Chondrocyte (in vitro differentiated cells): Measurements from ENCODE around the gene TMTC2. TPM values are rescaled to one million over a fixed set of nuclear protein-coding genes. Genes with fewer than 3 reads are reported as not detected.

ENCODE experiments used
- DNase-seq: peaks from one replicate; pipeline ENCODE4 v3.0.0; 2021; ENCODE audit warnings: mixed read lengths, low spot score
- H3K27ac Mint-ChIP-seq: one replicate; pipeline ENCODE4 v1.8.0; 2021; ENCODE audit warnings: mild to moderate bottlenecking, moderate library complexity, mixed read lengths; ENCODE audit not compliant: unreplicated experiment
- H3K27me3 Mint-ChIP-seq: 2 replicates; pipeline ENCODE4 v1.8.0; 2021; ENCODE audit warnings: low read depth, mixed read lengths
- H3K36me3 Mint-ChIP-seq: 2 replicates; pipeline ENCODE4 v1.8.0; 2021; ENCODE audit warnings: low read depth, mixed read lengths
- H3K4me1 Mint-ChIP-seq: 2 replicates; pipeline ENCODE4 v1.8.0; 2021; ENCODE audit warnings: low read depth, mild to moderate bottlenecking, mixed read lengths
- H3K4me3 Mint-ChIP-seq: one replicate; pipeline ENCODE4 v1.8.0; 2021; ENCODE audit warnings: mild to moderate bottlenecking, moderate library complexity, mixed read lengths; ENCODE audit not compliant: unreplicated experiment
- H3K9me3 Mint-ChIP-seq: 2 replicates; pipeline ENCODE4 v1.8.0; 2021; ENCODE audit warnings: low read depth, mixed read lengths
- total RNA-seq: library from RNA; stranded (reverse); gene quantifications from 3 replicates; pipeline ENCODE4 v1.2.1, GENCODE V29; 2021
- TF ChIP-seq, protein P1 (sequence below): fragments of 200-600 bp; sonication (generic); IDR thresholded peaks from 2 replicates; pipeline ENCODE4 v1.5.0; 2021; ENCODE audit warnings: antibody characterized with exemption, mild to moderate bottlenecking, moderate library complexity

Gene TMTC2
- total RNA-seq, 1 donor from 2014 or later: 1.4 TPM

DNA sequence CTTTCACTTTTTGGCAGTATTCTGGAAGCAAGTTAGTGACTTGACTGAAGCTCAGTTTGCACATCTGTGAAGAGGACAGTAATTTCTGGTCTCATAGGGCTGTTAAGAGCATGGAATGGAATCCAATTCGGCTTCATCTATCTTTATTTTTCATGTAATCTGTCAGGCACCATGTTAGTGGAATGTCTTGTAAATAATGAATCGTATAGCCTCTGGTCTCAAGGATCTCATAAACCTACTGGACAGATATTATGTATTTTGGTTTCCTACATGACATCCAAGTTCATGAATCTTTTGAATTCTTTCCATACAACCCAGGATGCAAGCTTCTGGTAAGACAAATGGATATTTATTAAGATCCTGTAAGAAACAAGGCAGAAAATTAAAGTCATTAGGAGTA, 24.0 kb downstream of the TMTC2 start:
- Mint-ChIP-seq H3K36me3 (peaks cover 2% of the 10 kb centered on the region), H3K27ac (no peak overlapping the region), H3K9me3 (no peaks in the 10 kb centered on the region), H3K4me1 (no peaks in the 10 kb centered on the region), H3K4me3 (no peak overlapping the region), H3K27me3 (no peaks in the 10 kb centered on the region)
- TF ChIP-seq, protein P1, sequence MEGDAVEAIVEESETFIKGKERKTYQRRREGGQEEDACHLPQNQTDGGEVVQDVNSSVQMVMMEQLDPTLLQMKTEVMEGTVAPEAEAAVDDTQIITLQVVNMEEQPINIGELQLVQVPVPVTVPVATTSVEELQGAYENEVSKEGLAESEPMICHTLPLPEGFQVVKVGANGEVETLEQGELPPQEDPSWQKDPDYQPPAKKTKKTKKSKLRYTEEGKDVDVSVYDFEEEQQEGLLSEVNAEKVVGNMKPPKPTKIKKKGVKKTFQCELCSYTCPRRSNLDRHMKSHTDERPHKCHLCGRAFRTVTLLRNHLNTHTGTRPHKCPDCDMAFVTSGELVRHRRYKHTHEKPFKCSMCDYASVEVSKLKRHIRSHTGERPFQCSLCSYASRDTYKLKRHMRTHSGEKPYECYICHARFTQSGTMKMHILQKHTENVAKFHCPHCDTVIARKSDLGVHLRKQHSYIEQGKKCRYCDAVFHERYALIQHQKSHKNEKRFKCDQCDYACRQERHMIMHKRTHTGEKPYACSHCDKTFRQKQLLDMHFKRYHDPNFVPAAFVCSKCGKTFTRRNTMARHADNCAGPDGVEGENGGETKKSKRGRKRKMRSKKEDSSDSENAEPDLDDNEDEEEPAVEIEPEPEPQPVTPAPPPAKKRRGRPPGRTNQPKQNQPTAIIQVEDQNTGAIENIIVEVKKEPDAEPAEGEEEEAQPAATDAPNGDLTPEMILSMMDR: no peak
- no peak for DNase-seq

DNA sequence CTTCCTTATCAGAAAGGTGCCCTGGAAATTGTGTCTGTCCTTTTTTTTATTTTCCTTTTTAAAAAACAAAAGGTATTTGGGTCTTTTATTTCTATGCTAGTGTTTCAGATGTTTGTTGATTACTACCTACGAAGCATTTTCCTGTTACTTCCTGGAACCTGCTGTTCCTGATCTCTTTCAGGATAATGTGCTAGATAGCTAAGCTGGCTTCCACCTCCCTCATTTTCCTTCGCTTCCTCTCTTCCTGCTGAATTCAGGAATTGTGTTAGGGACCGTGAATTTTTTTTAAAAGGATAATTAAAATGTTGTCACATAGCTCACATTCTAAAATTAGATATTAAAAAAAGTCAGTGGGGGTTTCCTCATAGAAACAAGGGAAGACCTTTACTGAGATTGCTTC, 27.7 kb downstream of the TMTC2 start:
- Mint-ChIP-seq H3K27ac (no peak overlapping the region), H3K27me3 (no peaks in the 10 kb centered on the region), H3K9me3 (no peaks in the 10 kb centered on the region), H3K4me3 (no peak overlapping the region), H3K4me1 (no peaks in the 10 kb centered on the region), H3K36me3 (peaks cover 2% of the 10 kb centered on the region)
- DNase-seq: no peak
- TF ChIP-seq, protein P1: no peak

DNA sequence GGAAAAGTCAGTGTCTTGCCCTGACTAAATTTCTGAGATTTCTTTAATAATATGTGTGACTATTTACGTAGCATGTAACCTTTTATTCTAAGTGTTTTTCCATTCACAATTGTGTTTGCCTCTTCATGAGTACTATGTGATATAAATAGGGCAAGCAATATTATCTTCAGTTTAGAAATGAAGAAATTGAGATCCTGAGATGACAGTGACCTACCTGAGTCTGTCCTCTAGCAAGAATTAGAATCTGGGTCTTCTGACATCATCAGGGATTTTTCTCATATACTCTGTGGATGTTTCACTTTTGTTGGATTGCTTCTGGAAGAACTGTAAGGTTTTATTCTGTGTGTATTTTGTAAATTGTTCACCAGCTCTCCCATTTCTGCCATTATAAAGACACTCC, 35.0 kb downstream of the TMTC2 start:
- DNase-seq: no peak
- Mint-ChIP-seq H3K27ac (no peak overlapping the region), H3K36me3 (no peaks in the 10 kb centered on the region), H3K27me3 (no peaks in the 10 kb centered on the region), H3K9me3 (no peaks in the 10 kb centered on the region), H3K4me3 (no peak overlapping the region), H3K4me1 (no peaks in the 10 kb centered on the region)
- TF ChIP-seq, protein P1: no peak

DNA sequence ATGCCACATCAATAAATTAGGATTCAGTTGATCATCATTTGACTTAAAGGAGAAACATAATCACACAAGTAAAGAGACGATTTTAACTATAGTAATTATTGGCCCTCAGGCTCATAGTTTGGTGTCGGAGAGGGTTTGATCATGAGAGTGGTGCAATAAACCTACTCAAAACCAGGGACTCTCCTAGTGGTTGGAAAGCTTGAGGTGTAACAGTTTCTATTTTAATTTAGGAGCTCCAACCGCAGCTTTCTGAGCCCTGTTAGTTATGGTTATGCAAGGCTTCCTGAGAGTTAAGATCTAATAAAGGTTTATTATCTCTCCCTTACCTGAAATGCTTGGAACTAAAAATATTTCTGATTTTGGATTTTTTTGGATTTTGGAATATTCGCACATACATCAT, 36.4 kb downstream of the TMTC2 start:
- Mint-ChIP-seq H3K4me3 (no peak overlapping the region), H3K36me3 (no peaks in the 10 kb centered on the region), H3K27me3 (no peaks in the 10 kb centered on the region), H3K4me1 (no peaks in the 10 kb centered on the region), H3K9me3 (no peaks in the 10 kb centered on the region), H3K27ac (no peak overlapping the region)
- TF ChIP-seq, protein P1: no peak
- DNase-seq: no peak

DNA sequence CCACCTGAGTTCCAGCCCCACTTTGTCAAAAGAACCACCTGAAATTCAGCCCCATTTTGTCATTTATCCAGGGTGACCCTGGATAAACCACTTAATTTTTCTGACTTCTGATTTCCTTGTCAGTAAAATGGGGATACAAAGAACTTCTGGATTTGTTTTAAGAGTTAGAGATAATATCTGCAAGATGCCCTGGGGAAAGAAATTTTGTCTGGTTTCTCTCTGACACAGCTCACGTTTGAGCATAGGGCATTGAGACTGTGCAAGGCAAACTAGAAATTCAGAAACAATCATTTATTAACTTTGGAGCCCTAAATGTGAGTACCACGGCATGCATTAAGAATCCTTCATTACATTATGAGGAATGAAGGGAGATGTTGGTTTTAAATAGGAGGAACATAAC, 37.2 kb downstream of the TMTC2 start:
- no peaks in the 10 kb centered on the region for H3K4me1 Mint-ChIP-seq
- DNase-seq: no peak
- no peak overlapping the region for H3K27ac Mint-ChIP-seq
- TF ChIP-seq, protein P1: no peak
- H3K9me3 Mint-ChIP-seq: no peaks in the 10 kb centered on the region
- H3K36me3 Mint-ChIP-seq: no peaks in the 10 kb centered on the region
- no peaks in the 10 kb centered on the region for H3K27me3 Mint-ChIP-seq
- no peak overlapping the region for H3K4me3 Mint-ChIP-seq
